NCI-H2107 treated with DMSO at 0.1 percent for 48 hours (cell line): ENCODE results near the gene LRRK1.

Source experiments
- DNase-seq: peaks from one replicate; lab custom pipeline; 2025; ENCODE audit not compliant: unreplicated experiment; lab: John Stamatoyannopoulos, UW

Gene LRRK1

DNA sequence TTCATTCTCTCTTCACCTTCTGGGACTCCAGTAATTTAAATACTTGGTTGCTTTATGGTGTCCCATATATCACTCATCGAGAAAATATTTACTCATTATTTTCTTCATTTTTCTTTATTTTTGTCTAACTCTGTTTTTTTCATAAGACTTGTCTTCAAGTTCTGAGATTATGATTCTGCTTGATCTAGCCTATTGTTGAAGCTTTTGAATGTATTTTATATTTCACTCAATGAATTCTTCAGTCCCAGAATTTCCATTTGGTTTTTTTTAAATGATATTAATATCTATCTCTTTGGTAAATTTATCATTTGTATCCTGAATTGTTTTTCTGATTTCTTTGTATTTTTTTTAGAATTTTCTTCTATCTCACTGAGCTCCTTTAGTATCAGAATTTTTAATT is 117.0 kb downstream of the LRRK1 start:
- DNase-seq, result no peak

GRCh38 chr15:101037090-101037830 is 118.1 kb downstream of the LRRK1 start:
- no peak for DNase-seq

DNA sequence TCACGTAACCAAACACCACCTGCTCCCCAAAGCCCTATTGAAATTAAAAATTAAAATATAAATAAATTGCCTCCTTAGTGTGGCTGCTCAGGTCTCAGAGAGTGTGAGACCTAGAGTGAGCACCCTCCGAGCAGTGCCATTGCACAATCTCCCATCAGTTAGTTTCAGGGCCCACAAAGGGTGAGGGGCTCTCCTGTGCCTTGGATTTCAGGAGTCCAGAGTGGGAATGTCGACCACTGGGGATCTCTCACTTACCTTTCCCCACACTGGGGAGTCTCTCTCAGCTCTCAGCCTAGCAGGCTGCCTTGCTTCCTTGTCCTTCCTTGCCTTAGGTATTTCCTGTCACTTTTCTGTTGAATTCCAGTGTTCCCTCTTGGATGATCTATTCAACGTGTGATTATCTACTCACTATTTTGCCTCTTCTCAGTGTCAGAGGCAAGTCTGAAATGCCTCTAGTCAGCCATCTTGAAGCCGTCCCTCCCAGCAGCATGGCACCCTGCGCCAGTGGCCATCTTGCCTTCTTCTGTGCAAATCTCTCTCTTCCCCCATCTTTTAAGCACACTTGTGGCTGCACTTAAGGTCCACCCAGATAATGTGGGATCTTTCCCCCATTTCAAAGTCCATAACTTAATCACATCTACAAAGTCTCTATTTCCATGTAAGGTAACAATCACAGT is 119.3 kb downstream of the LRRK1 start:
- no peak for DNase-seq

DNA sequence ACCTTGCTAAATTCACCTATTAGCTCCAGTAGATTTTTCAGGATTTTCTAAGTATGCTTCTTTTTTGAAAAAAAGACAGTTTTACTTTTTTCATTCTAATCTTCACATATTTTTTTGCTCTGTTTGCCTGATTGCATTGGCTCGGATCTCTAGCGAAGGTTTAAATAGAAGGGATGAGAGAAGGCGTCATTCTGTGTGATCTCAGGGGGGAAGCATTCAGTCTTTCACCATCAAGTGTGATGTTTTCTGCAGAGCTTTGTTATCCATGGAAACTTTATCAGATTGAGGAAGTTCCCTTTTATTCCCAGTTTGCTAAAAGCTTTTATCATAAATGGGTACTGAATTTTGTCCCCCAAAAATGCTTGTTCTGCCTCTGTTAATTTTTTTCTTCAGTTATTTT is 120.3 kb downstream of the LRRK1 start:
- DNase-seq, result no peak

DNA sequence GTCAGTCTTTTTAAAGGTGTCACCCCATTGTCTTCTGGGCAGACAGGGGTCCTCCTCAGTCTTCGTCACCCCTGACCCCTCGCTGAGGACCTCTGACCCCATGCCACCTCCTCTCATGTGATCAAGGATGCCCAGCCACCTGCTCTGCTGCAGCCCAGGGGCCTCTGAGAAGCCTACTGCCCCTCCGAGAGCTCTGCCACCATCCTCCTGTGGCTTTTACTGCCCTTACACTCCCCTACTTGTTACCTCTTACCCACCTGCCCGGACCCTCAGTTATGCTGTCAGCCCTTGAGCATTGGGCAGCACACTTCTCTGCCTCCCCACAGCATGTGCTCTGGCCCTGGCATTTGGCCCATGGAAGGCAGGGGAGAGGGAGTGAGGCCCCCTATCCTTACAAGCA is 123.2 kb downstream of the LRRK1 start:
- DNase-seq, result no peak

GRCh38 chr15:101043011-101043410 is 123.9 kb downstream of the LRRK1 start:
- no peak for DNase-seq

DNA sequence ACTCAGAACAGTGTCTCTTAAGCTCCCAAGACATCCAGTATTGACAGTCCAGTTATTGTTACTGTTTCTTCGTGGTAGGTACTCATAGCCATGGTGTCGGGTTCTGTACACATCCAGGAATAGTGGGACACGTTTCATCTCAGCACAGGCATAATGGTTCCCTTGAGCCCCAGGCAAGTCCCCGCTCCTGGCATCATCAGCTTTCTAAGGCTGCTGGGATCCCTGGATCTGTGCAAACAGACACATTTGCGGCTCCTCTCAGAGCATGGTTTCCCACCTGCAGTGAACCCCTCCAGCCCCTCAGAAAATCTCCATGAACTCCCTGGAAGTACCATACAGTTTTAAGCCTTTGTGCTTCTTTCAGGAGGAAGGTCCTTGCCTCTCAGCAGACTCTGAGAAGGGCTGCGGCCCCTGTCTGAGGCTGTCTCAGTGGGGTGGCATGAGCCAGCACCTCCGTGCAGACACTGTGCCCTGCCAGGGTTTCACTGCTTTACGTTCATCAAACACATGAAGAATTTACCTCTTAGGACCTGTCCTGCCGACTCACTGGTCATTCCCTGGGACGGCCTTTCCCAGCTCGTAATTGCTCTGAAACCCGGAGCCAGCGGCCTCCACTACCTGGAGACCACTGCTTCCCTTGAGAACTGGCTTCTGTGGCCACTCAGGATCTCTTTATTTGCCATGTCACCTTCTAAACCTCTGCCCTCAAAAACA is 124.9 kb downstream of the LRRK1 start:
- no peak for DNase-seq

DNA sequence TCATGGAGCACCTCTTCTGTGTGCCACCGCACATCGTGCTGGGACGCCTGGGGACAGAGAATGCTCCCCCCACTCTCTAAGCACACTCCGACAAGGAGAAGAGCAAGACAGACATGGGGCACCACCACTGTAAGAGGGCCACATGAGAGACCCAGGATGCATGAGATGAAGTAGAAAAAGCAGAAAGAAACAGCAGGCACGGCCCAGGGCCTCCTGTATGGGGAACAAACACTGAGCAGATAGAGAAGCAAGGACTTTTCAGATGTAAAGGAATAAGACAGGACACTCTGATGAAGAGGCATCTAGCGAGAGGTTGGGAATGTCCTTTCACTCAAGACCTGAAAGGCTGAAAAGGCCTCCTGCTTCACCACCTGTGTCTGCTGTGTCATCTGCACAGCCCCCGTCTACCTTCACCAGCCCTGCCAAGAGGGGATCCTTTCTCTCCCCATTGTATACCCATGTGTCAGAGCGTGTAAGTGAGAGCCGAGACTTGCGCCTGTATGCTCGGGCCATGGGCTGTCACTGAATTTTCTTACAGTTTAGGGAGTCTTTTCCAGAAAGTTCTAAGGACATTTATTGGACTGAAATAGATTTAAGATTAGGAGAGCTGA is 125.6 kb downstream of the LRRK1 start:
- DNase-seq, result no peak

- DNase-seq, result no peak
Measured at GRCh38 chr15:101045236-101045646, 126.1 kb downstream of the LRRK1 start.

GRCh38 chr15:101045835-101046691 is 126.9 kb downstream of the LRRK1 start:
- no peak for DNase-seq

DNA sequence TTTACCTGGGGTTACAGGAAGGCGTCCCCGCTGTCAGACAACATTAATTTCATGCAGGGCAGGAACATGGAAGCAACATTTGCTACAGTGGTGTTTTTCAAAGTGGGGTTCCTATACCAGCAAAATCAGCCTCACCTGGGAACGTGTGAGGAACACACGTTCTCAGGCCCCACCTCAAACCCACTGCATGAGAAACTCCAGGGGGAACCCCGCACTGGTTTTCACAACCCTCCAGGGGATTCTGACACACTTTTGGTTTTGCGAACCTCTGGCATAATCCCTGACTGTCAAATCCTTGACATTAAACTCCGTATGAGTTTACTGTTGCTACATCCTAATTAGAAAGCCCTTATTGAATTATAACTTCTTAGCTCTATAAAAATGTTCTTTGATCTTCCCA is 127.7 kb downstream of the LRRK1 start:
- no peak for DNase-seq

- no peak for DNase-seq
Measured at GRCh38 chr15:101047301-101047781, 128.2 kb downstream of the LRRK1 start.

- no peak for DNase-seq
Measured at GRCh38 chr15:101048176-101048575, 129.0 kb downstream of the LRRK1 start.

GRCh38 chr15:101048581-101049030 is 129.4 kb downstream of the LRRK1 start:
- DNase-seq, result no peak

DNA sequence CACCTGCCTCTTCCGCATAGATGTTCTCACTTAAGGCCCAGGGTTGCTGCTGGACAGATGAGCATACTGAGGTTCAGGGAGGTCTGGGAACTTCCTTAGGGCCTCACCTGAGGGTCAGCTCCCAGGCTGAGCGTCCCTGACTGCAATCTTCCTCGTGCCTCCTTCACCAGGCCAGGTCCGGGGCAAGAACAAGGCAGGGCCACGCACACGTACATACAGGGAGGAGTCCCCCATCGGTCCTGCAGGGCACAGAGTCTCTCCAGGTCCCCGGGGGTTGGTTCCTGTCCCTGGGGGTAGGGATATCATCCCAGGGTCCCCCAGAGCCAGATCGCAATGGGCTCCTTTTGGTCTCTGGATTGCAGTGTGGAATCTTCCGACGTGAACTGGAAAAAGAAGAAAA is 130.1 kb downstream of the LRRK1 start:
- DNase-seq, result no peak

DNA sequence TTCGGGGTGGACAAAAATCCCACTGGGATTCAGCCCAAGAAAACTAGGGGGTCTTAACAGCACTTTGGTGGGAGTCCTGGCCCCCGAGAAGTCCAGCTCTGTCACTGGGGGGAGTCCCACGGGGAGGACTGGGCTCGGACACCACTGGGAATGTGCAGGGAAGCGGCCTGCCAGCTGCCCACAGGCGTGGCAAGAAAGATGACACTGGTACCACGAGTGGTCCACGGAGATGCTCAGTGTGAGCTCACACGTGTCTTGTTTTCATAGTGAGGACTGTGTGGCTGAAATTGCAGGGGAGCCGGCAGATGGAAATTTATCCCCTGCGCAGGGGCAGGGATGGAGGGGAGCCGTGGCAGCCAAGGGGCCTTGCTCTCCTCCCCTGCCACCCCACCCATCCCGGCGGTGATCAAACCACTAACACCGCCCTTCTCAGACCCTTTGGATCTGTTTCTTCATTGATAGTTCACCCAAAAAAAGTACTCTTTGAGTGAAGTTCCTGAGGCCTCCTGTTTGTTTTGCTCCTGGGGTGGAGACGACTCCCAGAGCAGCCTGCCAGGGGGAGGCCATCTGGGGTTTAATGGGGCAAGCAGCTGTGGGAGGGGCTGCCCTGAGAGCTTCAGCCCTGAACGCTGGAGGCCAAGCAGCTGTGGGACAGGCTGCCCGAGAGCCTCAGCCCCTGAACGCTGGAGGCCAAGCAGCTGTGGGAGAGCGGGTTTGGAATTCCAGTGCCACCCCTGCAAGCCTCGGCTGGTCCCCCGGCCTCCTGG is 130.9 kb downstream of the LRRK1 start:
- no peak for DNase-seq

- DNase-seq, result no peak
Measured at GRCh38 chr15:101050623-101051290, 131.6 kb downstream of the LRRK1 start.

DNA sequence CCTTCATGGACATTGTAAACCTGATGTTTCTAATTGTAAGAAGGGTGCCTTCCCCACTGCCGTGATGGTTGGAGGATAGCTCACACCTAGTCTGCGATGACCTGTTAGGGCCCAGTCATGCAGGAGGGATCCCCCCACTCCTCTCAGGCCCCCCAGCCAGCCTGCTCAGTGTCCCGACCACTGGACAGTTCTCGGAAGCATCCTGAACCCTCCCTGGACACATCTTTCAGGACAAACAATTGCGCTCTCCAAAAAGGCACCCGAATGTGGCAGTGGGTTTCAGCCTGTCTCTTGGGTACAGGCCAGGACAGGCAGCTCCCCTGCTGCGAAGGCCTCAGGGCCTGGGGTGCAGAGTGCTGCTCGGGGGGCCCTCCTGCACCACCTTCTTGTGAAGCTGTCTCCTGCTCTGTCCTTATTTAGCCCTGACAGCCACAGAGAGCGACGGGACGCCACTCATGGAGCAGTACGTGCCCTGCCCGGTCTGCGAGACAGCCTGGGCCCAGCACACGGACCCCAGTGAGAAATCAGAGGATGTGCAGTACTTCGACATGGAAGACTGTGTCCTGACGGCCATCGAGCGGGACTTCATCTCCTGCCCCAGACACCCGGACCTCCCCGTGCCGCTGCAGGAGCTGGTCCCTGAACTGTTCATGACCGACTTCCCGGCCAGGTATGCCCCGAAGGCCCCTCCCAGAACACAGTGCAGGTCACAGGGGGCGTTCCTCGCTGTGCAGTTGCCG is 132.3 kb downstream of the LRRK1 start:
- DNase-seq, result no peak
